GM19238 (cell line): ENCODE results near the gene SLC10A7.

Experiments
- DNase-seq: peaks from one replicate; pipeline ENCODE4 v3.0.0; 2011; ENCODE audit warnings: low spot score; ENCODE audit not compliant: insufficient read length

The SLC10A7 gene

GRCh38 chr4:146442801-146443200 lies 78.9 kb downstream of the SLC10A7 start:
- no peak for DNase-seq

GRCh38 chr4:146439999-146440398 lies 81.7 kb downstream of the SLC10A7 start:
- no peak for DNase-seq

GRCh38 chr4:146439437-146439836 lies 82.3 kb downstream of the SLC10A7 start:
- no peak for DNase-seq

GRCh38 chr4:146437778-146438177 lies 84.0 kb downstream of the SLC10A7 start:
- no peak for DNase-seq

GRCh38 chr4:146436423-146437162 lies 85.1 kb downstream of the SLC10A7 start:
- DNase-seq: no peak

GRCh38 chr4:146435962-146436361 lies 85.8 kb downstream of the SLC10A7 start:
- no peak for DNase-seq

- no peak for DNase-seq
These were observed 89.7 kb downstream of the SLC10A7 start for GRCh38 chr4:146432065-146432464.

GRCh38 chr4:146428298-146428697 lies 93.4 kb downstream of the SLC10A7 start:
- no peak for DNase-seq

GRCh38 chr4:146417822-146418221 lies 103.9 kb downstream of the SLC10A7 start:
- DNase-seq: no peak

- DNase-seq: no peak
These were observed 105.9 kb downstream of the SLC10A7 start for GRCh38 chr4:146415829-146416228.

GRCh38 chr4:146407669-146408084 lies 114.1 kb downstream of the SLC10A7 start:
- DNase-seq: no peak

- DNase-seq: no peak
These were observed 114.5 kb downstream of the SLC10A7 start for GRCh38 chr4:146407257-146407656.

GRCh38 chr4:146401274-146401673 lies 120.5 kb downstream of the SLC10A7 start:
- DNase-seq: no peak

- no peak for DNase-seq
These were observed 122.8 kb downstream of the SLC10A7 start for GRCh38 chr4:146398896-146399445.

GRCh38 chr4:146398404-146398803 lies 123.3 kb downstream of the SLC10A7 start:
- no peak for DNase-seq

- DNase-seq: no peak
These were observed 132.2 kb downstream of the SLC10A7 start for GRCh38 chr4:146389561-146389960.

- no peak for DNase-seq
These were observed 139.5 kb downstream of the SLC10A7 start for GRCh38 chr4:146382194-146382593.

- no peak for DNase-seq
These were observed 140.4 kb downstream of the SLC10A7 start for GRCh38 chr4:146381263-146381872.

- no peak for DNase-seq
These were observed 142.0 kb downstream of the SLC10A7 start for GRCh38 chr4:146379744-146380143.

GRCh38 chr4:146371812-146372211 lies 149.9 kb downstream of the SLC10A7 start:
- DNase-seq: no peak

GRCh38 chr4:146370841-146371240 lies 150.9 kb downstream of the SLC10A7 start:
- no peak for DNase-seq

- no peak for DNase-seq
These were observed 152.3 kb downstream of the SLC10A7 start for GRCh38 chr4:146369446-146369845.

GRCh38 chr4:146368209-146368608 lies 153.5 kb downstream of the SLC10A7 start:
- no peak for DNase-seq
